HCT116 (cell line): ENCODE results near the gene KLHDC3. TPM values are rescaled to one million over a fixed set of nuclear protein-coding genes. Genes with fewer than 3 reads are reported as not detected.

Experiments
- ATAC-seq: fragments of 200-7000 bp; cut with Tn5 transposase; 2 replicates; pipeline ENCODE4 v1.9.1; 2020; ENCODE audit warnings: mild to moderate bottlenecking, moderate library complexity
- BruUV-seq: library from RNA; stranded (reverse); fragments of 400-500 nt; replicated peaks from 2 replicates; lab custom pipeline; 2021; lab: Mats Ljungman, UMichigan
- CTCF ChIA-PET: fragments of 300-600 bp; sonication (Branson Sonifier 250); formaldehyde crosslinking; loops from one replicate; lab custom pipeline; 2021; ENCODE audit warnings: antibody characterized with exemption; lab: Charles Lee
- POLR2A ChIA-PET: fragments of 300-600, 350-600 bp; sonication (Branson Sonifier 250); formaldehyde crosslinking; loops from one replicate; lab custom pipeline; 2021; ENCODE audit warnings: antibody characterized with exemption; lab: Charles Lee
- RAD21 ChIA-PET, 2 experiments: fragments of 300-600 bp; sonication (Branson Sonifier 250); formaldehyde crosslinking; loops; one replicate each; lab custom pipeline; 2023; ENCODE audit warnings: low total read pairs in 2 of 2; ENCODE audit not compliant: uncharacterized antibody in 2 of 2, unreplicated experiment in 2 of 2, low non-redundant PET in 1 of 2; lab: Charles Lee
- DNase-seq: peaks from one replicate; pipeline ENCODE4 v3.0.0-alpha.2; 2010; ENCODE audit warnings: low read depth, low spot score
- H2AFZ ChIP-seq: fragments of 200-600 bp; shearing (Covaris generic), sonication (generic); 2 replicates; pipeline ENCODE4 v1.6.1; 2017; ENCODE audit warnings: low read depth, mixed run types, mixed read lengths, antibody characterized with exemption, low read length; ENCODE audit not compliant: poor library complexity, severe bottlenecking
- H3K27ac ChIP-seq: 2 replicates; pipeline ENCODE4 v1.5.1; 2012; ENCODE audit warnings: low read depth, low read length
- H3K27me3 ChIP-seq: fragments of 200-600 bp; sonication (generic); 2 replicates; pipeline ENCODE4 v1.6.1; 2016; ENCODE audit warnings: mixed run types, low read length, mixed read lengths; ENCODE audit not compliant: insufficient read depth
- H3K36me3 ChIP-seq, 2 experiments: fragments of 200-500 bp in 1 of 2; fragments of 200-600 bp in 1 of 2; sonication (Bioruptor generic) in 1 of 2; sonication (generic) in 1 of 2; 2 replicates each; pipeline versions ENCODE4 v1.5.1 to v1.6.1; 2014 to 2016; ENCODE audit warnings: low read length in 2 of 2, inconsistent platforms in 1 of 2, mixed read lengths in 1 of 2, mixed run types in 1 of 2; ENCODE audit not compliant: insufficient read depth in 2 of 2, control insufficient read depth in 1 of 2
- H3K4me1 ChIP-seq, 2 experiments: fragments of 200-600 bp in 1 of 2; sonication (generic) in 1 of 2; 2 replicates each; pipeline versions ENCODE4 v1.5.1 to v1.6.1; 2012 to 2017; ENCODE audit warnings: low read length in 2 of 2, inconsistent platforms in 1 of 2, mild to moderate bottlenecking in 1 of 2, mixed read lengths in 1 of 2, mixed run types in 1 of 2, moderate library complexity in 1 of 2; ENCODE audit not compliant: insufficient read depth in 2 of 2, control insufficient read depth in 1 of 2
- H3K4me2 ChIP-seq: fragments of 200-600 bp; sonication (generic); 2 replicates; pipeline ENCODE4 v1.6.1; 2017; ENCODE audit warnings: mixed run types, low read length, mixed read lengths
- H3K4me3 ChIP-seq, 2 experiments: fragments of 200-600 bp in 1 of 2; sonication (generic) in 1 of 2; replicated peaks in 1 of 2; 2 replicates each; pipeline ENCODE4 v1.5.1; 2011 to 2016; ENCODE audit warnings: low read length in 2 of 2, control low read depth in 1 of 2, low read depth in 1 of 2, mild to moderate bottlenecking in 1 of 2, mixed read lengths in 1 of 2, mixed run types in 1 of 2
- H3K79me2 ChIP-seq: fragments of 200-600 bp; sonication (generic); 2 replicates; pipeline ENCODE4 v1.6.1; 2017; ENCODE audit warnings: mild to moderate bottlenecking, mixed run types, low read length, moderate library complexity, mixed read lengths; ENCODE audit not compliant: insufficient read depth
- H3K9ac ChIP-seq: fragments of 200-600 bp; sonication (generic); 2 replicates; pipeline ENCODE4 v1.6.1; 2016; ENCODE audit warnings: low read length, mixed read lengths
- H3K9me2 ChIP-seq: fragments of 200-600 bp; sonication (generic), shearing (Covaris generic); 2 replicates; pipeline ENCODE4 v1.6.1; 2017; ENCODE audit warnings: mixed run types, mild to moderate bottlenecking, moderate library complexity; ENCODE audit not compliant: insufficient read depth
- H3K9me3 ChIP-seq, 2 experiments: fragments of 200-500 bp in 1 of 2; fragments of 200-600 bp in 1 of 2; sonication (Bioruptor generic) in 1 of 2; sonication (generic) in 1 of 2; 2 replicates each; pipeline ENCODE4 v1.6.1; 2014 to 2017; ENCODE audit warnings: low read length in 2 of 2, mixed read lengths in 2 of 2, inconsistent platforms in 1 of 2, low read depth in 1 of 2, mild to moderate bottlenecking in 1 of 2, mixed run types in 1 of 2, moderate library complexity in 1 of 2; ENCODE audit not compliant: control insufficient read depth in 1 of 2, insufficient read depth in 1 of 2
- H4K20me1 ChIP-seq: fragments of 200-600 bp; sonication (generic), shearing (Covaris generic); 2 replicates; pipeline ENCODE4 v1.6.1; 2017; ENCODE audit warnings: mixed run types, mild to moderate bottlenecking, moderate library complexity; ENCODE audit not compliant: insufficient read depth
- CBX3 ChIP-seq: IDR thresholded peaks from 2 replicates; pipeline ENCODE4 v1.6.1; 2012; ENCODE audit warnings: low read depth
- CEBPB ChIP-seq: IDR thresholded peaks from 2 replicates; pipeline ENCODE4 v1.6.1; 2012; ENCODE audit warnings: low read depth
- EGR1 ChIP-seq: IDR thresholded peaks from 2 replicates; pipeline ENCODE4 v1.6.1; 2012; ENCODE audit warnings: low read depth
- ELF1 ChIP-seq: IDR thresholded peaks from 2 replicates; pipeline ENCODE4 v1.6.1; 2012; ENCODE audit warnings: low read depth, borderline replicate concordance
- FOSL1 ChIP-seq: IDR thresholded peaks from 2 replicates; pipeline ENCODE4 v1.6.1; 2012; ENCODE audit warnings: low read depth
- MAX ChIP-seq: IDR thresholded peaks from 2 replicates; pipeline ENCODE4 v1.6.1; 2012
- POLR2AphosphoS5 ChIP-seq: IDR thresholded peaks from 2 replicates; pipeline ENCODE4 v1.6.1; 2011; ENCODE audit warnings: mild to moderate bottlenecking, low read depth, low read length, moderate library complexity
- RAD21 ChIP-seq: IDR thresholded peaks from 2 replicates; pipeline ENCODE4 v1.6.1; 2012; ENCODE audit warnings: low read depth, mild to moderate bottlenecking
- REST ChIP-seq: IDR thresholded peaks from 2 replicates; pipeline ENCODE4 v1.6.1; 2012; ENCODE audit warnings: low read depth
- SIN3A ChIP-seq: IDR thresholded peaks from 2 replicates; pipeline ENCODE4 v1.6.1; 2012; ENCODE audit warnings: low read depth
- SP1 ChIP-seq: IDR thresholded peaks from 2 replicates; pipeline ENCODE4 v1.6.1; 2012; ENCODE audit warnings: low read depth
- TCF7L2 ChIP-seq: IDR thresholded peaks from 2 replicates; pipeline ENCODE4 v1.7.0; 2011; ENCODE audit warnings: borderline replicate concordance, inconsistent platforms; ENCODE audit not compliant: insufficient read depth, insufficient read length; ENCODE audit errors: extremely low read depth
- ZBTB33 ChIP-seq: IDR thresholded peaks from 2 replicates; pipeline ENCODE4 v1.6.1; 2011; ENCODE audit warnings: mild to moderate bottlenecking, low read length, moderate library complexity; ENCODE audit not compliant: insufficient replicate concordance; ENCODE audit errors: extremely low read depth
- ZNF274 ChIP-seq: fragments of 200-500 bp; sonication (Bioruptor generic); IDR thresholded peaks from 2 replicates; pipeline ENCODE4 v1.6.1; 2014; ENCODE audit warnings: mild to moderate bottlenecking, low read depth, low read length, inconsistent platforms
- intact Hi-C: fragments of 100-400 bp; cut with micrococcal nuclease; formaldehyde crosslinking; loops from 2 replicates; pipeline ENCODE4 v1.10.0; 2022
- total RNA-seq: library from RNA; stranded (reverse); gene quantifications from one replicate; pipeline ENCODE4 v1.2.1, GENCODE V29; 2021; ENCODE audit not compliant: unreplicated experiment

The KLHDC3 gene
- total RNA-seq, 1 experiment from 2014 or later: 67.2 TPM

- no peak overlapping the region for H3K9ac ChIP-seq
- no peak overlapping the region for H3K27ac ChIP-seq
- H2AFZ ChIP-seq: no peak overlapping the region
- H3K36me3 ChIP-seq: peaks cover 0 to 3% of the 10 kb centered on the region in 2 experiments; a peak in 1 of 4 replicates
- BruUV-seq: no TSS peak
- intact Hi-C loops: no loop called here
- RAD21 ChIA-PET: no interaction called here
- ATAC-seq (no peak), DNase-seq (no peak)
- POLR2A ChIA-PET: no interaction called here
- CTCF ChIA-PET: no interaction called here
- no peak for TF ChIP-seq TCF7L2
- TF ChIP-seq ELF1: no peak
- TF ChIP-seq MAX: no peak
- no peaks in the 10 kb centered on the region for H3K27me3 ChIP-seq
- H3K79me2 ChIP-seq: 0 out of 2 replicates have a peak, but pooled peaks cover 2% of the 10 kb centered on the region
- H3K9me3 ChIP-seq: no peaks in the 10 kb centered on the region
- no peaks in the 10 kb centered on the region for H4K20me1 ChIP-seq
- H3K9me2 ChIP-seq: no peaks in the 10 kb centered on the region
- H3K4me2 ChIP-seq: no peak overlapping the region
- H3K4me1 ChIP-seq: no peaks in the 10 kb centered on the region
- H3K4me3 ChIP-seq: no peak overlapping the region
Measured at GRCh38 chr6:43001843-43002242, 12.2 kb upstream of the KLHDC3 start.

GRCh38 chr6:43005844-43006243, 8.2 kb upstream of the KLHDC3 start:
- Histone ChIP-seq H4K20me1 (no peaks in the 10 kb centered on the region), H3K79me2 (0 out of 2 replicates have a peak, but pooled peaks cover 2% of the 10 kb centered on the region), H3K9me2 (no peaks in the 10 kb centered on the region), H3K27ac (no peak overlapping the region), H3K9me3 (no peaks in the 10 kb centered on the region), H3K4me2 (no peak overlapping the region), H3K4me3 (no peak overlapping the region), H3K9ac (no peak overlapping the region), H3K36me3 (peaks cover 27 to 29% of the 10 kb centered on the region in 2 experiments; a peak in 3 of 4 replicates), H3K4me1 (no peaks in the 10 kb centered on the region), H3K27me3 (no peaks in the 10 kb centered on the region), H2AFZ (no peak overlapping the region)
- RAD21 ChIA-PET: no interaction called here
- ATAC-seq (no peak), DNase-seq (no peak)
- intact Hi-C loops: no loop called here
- CTCF ChIA-PET: interaction anchor here (1.2 kb wide), 2 partner anchors 9 to 138 kb away, joined by 3 to 5 read pairs; no protein-coding TSS in a partner anchor
- no TSS peak for BruUV-seq
- POLR2A ChIA-PET: interaction anchor here (1.2 kb wide), 1 partner anchor 22 kb away, joined by 3 read pairs; the partner anchor contains the start of gene PPP2R5D
- TF ChIP-seq ZNF274 (no peak), TCF7L2 (no peak), SIN3A (no peak), SP1 (no peak), MAX (no peak), ELF1 (no peak), REST (no peak), CBX3 (no peak), ZBTB33 (no peak), POLR2AphosphoS5 (no peak), RAD21 (no peak), EGR1 (no peak), CEBPB (no peak), FOSL1 (no peak)
